ENCODE data around the gene ZNF423. TPM values are rescaled to one million over a fixed set of nuclear protein-coding genes. Genes with fewer than 3 reads are reported as not detected.

The ZNF423 gene
- total and polyA plus RNA-seq, 9 of the 15 experiments (the other 6 are each of a cell fraction or from before 2014, with no cell fraction given), result not detected

- Histone ChIP-seq H3K9ac (ENCODE audit: insufficient read depth in 1 of 2, low read depth in 2 of 2, low read length in 2 of 2) (no peak overlapping the region), H3K4me1 (replicated peaks in 1 of 2; ENCODE audit: control insufficient read depth in 2 of 2, insufficient read depth in 2 of 2, low read length in 2 of 2) (no peaks in the 10 kb centered on the region), H3K36me3 (ENCODE audit: control insufficient read depth, insufficient read depth, low read length) (no peaks in the 10 kb centered on the region), H3K9me3 (replicated peaks; ENCODE audit: control insufficient read depth, insufficient read depth, low read depth, low read length) (no peaks in the 10 kb centered on the region), H2AFZ (ENCODE audit: low read depth, low read length) (no peak overlapping the region), H3K4me2 (ENCODE audit: insufficient read depth, low read length) (no peak overlapping the region), H3K27me3 (ENCODE audit: control insufficient read depth in 2 of 2, insufficient read depth in 2 of 2, low read length in 2 of 2) (peaks cover 3 to 40% of the 10 kb centered on the region in 2 experiments; a peak in 4 of 5 replicates), H4K20me1 (replicated peaks; ENCODE audit: control insufficient read depth, insufficient read depth, low read length) (0 out of 2 replicates have a peak, but pooled peaks cover 3% of the 10 kb centered on the region), H3K27ac (ENCODE audit: extremely low read depth, low read depth, low read length) (no peak overlapping the region), H3K79me2 (ENCODE audit: control insufficient read depth, insufficient read depth, low read length) (no peaks in the 10 kb centered on the region), H3K4me3 (no peak overlapping the region), H3K9me1 (ENCODE audit: control insufficient read depth, insufficient read depth, low read length) (no peaks in the 10 kb centered on the region)
- intact Hi-C loops (cut with micrococcal nuclease) (no loop called here), in situ Hi-C loops (cut with MboI) (no loop called here)
- no peak for FAIRE-seq
- no peak for ATAC-seq
- DNase-seq (ENCODE audit: extremely low read depth in 1 of 4, low spot score in 3 of 4), result no peak
- BruUV-seq (replicated peaks), result no TSS peak
- ChIA-PET POLR2A (no interaction called here), CTCF (ENCODE audit: low intra/inter-chr PET ratio) (no interaction called here)
- 3% methylated on average over 8 of the region's 8 CpGs for WGBS (ENCODE audit: insufficient coverage, low coverage, missing lambda C conversion rate)
- TF ChIP-seq ZNF764 (CRISPR knock-in tag; IDR thresholded peaks at IDR 0.05; ENCODE audit: low read depth) (no peak), FOSL1 (tag; conservative IDR thresholded peaks at IDR 0.05) (no peak), ZNF232 (CRISPR knock-in tag; IDR thresholded peaks at IDR 0.05) (no peak), MAFG (tag; conservative IDR thresholded peaks at IDR 0.05) (no peak), PYGO2 (tag; IDR thresholded peaks at IDR 0.05) (no peak), TCF15 (CRISPR knock-in tag; IDR thresholded peaks at IDR 0.05) (no peak), BCL6 (CRISPR knock-in tag; IDR thresholded peaks at IDR 0.05) (no peak), CTBP1 (IDR thresholded peaks at IDR 0.05; ENCODE audit: borderline replicate concordance) (no peak), MGA (IDR thresholded peaks at IDR 0.05) (no peak), BRF2 (IDR thresholded peaks at IDR 0.05; ENCODE audit: borderline replicate concordance, insufficient read depth, insufficient read length) (no peak)
Measured at GRCh38 chr16:49673442-49673841, 182.5 kb downstream of the ZNF423 start.
